B cell (primary cell): Measurements from ENCODE around the gene BRF1. TPM values are rescaled to one million over a fixed set of nuclear protein-coding genes. Genes with fewer than 3 reads are reported as not detected.

Experiments used
- ATAC-seq: fragments of 200-7000 bp; cut with Tn5 transposase; one replicate; pipeline ENCODE4 v1.10.0; 2021; ENCODE audit warnings: low read depth, mild to moderate bottlenecking, moderate number of reproducible peaks, moderate library complexity
- CTCF ChIA-PET: fragments of 350-600 bp; sonication (Branson Sonifier 250); formaldehyde crosslinking; loops from one replicate; lab custom pipeline; 2021; ENCODE audit warnings: antibody characterized with exemption, inconsistent platforms; lab: Charles Lee
- POLR2A ChIA-PET: fragments of 350-600 bp; sonication (Branson Sonifier 250); formaldehyde crosslinking; loops from one replicate; lab custom pipeline; 2021; ENCODE audit warnings: antibody characterized with exemption; lab: Charles Lee
- DNase-seq: peaks from one replicate; pipeline ENCODE4 v3.0.0; 2013
- H2AFZ ChIP-seq: 2 replicates; pipeline ENCODE4 v1.6.1; 2012; ENCODE audit warnings: mild to moderate bottlenecking, low read depth, low read length; ENCODE audit not compliant: insufficient read depth, poor library complexity, severe bottlenecking
- H3K27ac ChIP-seq, 2 donors: 1 replicate in 1 of 2; 2 replicates in 1 of 2; pipeline ENCODE4 v1.5.1; 2012 to 2013; ENCODE audit warnings: low read length in 2 of 2, mild to moderate bottlenecking in 2 of 2, moderate library complexity in 1 of 2
- H3K27me3 ChIP-seq, 4 experiments: fragments of 200-600 bp in 1 of 4; sonication (generic) in 1 of 4; replicated peaks in 1 of 4; 1 replicate in 2 of 4; 2 replicates in 2 of 4; pipeline versions ENCODE4 v1.6.1 to v1.7.0; 2013 to 2016; ENCODE audit warnings: low read length in 3 of 4, mild to moderate bottlenecking in 2 of 4, mixed read lengths in 1 of 4, moderate library complexity in 1 of 4; ENCODE audit not compliant: insufficient read depth in 4 of 4, control insufficient read depth in 3 of 4; ENCODE audit errors: control extremely low read depth in 1 of 4
- H3K36me3 ChIP-seq, 2 experiments: replicated peaks in 1 of 2; 1 replicate in 1 of 2; 2 replicates in 1 of 2; pipeline versions ENCODE4 v1.6.1 to v1.7.1; 2013; ENCODE audit warnings: low read length in 1 of 2; ENCODE audit not compliant: insufficient read depth in 2 of 2, control insufficient read depth in 1 of 2; ENCODE audit errors: control extremely low read depth in 1 of 2, extremely low read depth in 1 of 2
- H3K4me1 ChIP-seq, 2 donors: fragments of 200-600 bp in 1 of 2; sonication (generic) in 1 of 2; 1 replicate in 1 of 2; 2 replicates in 1 of 2; pipeline versions ENCODE4 v1.5.1 to v1.6.1; 2013 to 2017; ENCODE audit warnings: low read length in 2 of 2; ENCODE audit not compliant: control insufficient read depth in 2 of 2, insufficient read depth in 2 of 2
- H3K4me2 ChIP-seq: replicated peaks from 2 replicates; pipeline ENCODE3; 2012; ENCODE audit warnings: mild to moderate bottlenecking, low read depth, low read length; ENCODE audit not compliant: poor library complexity, severe bottlenecking
- H3K4me3 ChIP-seq, 5 experiments: fragments of 200-600 bp in 1 of 5; sonication (generic) in 1 of 5; 1 replicate in 3 of 5; 2 replicates in 2 of 5; pipeline versions ENCODE4 v1.5.1 to v1.7.0; 2011 to 2016; ENCODE audit warnings: low read length in 4 of 5, mild to moderate bottlenecking in 4 of 5, low read depth in 2 of 5, control low read depth in 1 of 5, moderate library complexity in 1 of 5; ENCODE audit not compliant: insufficient read depth in 1 of 5; ENCODE audit errors: control extremely low read depth in 1 of 5, extremely low read depth in 1 of 5
- H3K79me2 ChIP-seq: fragments of 200-600 bp; sonication (generic); one replicate; pipeline ENCODE4 v1.6.0; 2016; ENCODE audit warnings: low read length; ENCODE audit not compliant: control insufficient read depth, insufficient read depth
- H3K9ac ChIP-seq: fragments of 200-600 bp; sonication (generic); 2 replicates; pipeline ENCODE4 v1.6.1; 2017; ENCODE audit warnings: mild to moderate bottlenecking, low read length, moderate library complexity
- H3K9me3 ChIP-seq, 3 donors: one replicate each; pipeline versions ENCODE4 v1.6.1 to v1.7.1; 2013; ENCODE audit warnings: low read length in 2 of 3; ENCODE audit not compliant: control insufficient read depth in 2 of 3, insufficient read depth in 1 of 3; ENCODE audit errors: control extremely low read depth in 1 of 3
- H4K20me1 ChIP-seq: 2 replicates; pipeline ENCODE4 v1.6.0; 2012; ENCODE audit warnings: mild to moderate bottlenecking, low read length; ENCODE audit not compliant: insufficient read depth, control insufficient read depth, poor library complexity, severe bottlenecking
- H3K27ac Mint-ChIP-seq: one replicate; pipeline ENCODE4 v1.8.0; 2021; ENCODE audit warnings: mixed read lengths
- H3K27me3 Mint-ChIP-seq: one replicate; pipeline ENCODE4 v1.8.0; 2021; ENCODE audit warnings: mixed read lengths
- H3K4me1 Mint-ChIP-seq: one replicate; pipeline ENCODE4 v1.8.0; 2021; ENCODE audit warnings: mixed read lengths
- H3K4me3 Mint-ChIP-seq: one replicate; pipeline ENCODE4 v1.8.0; 2021; ENCODE audit warnings: mixed read lengths
- H3K9me3 Mint-ChIP-seq: one replicate; pipeline ENCODE4 v1.8.0; 2022; ENCODE audit warnings: mixed read lengths; ENCODE audit not compliant: insufficient read depth
- EZH2 ChIP-seq: IDR thresholded peaks from 2 replicates; pipeline ENCODE4 v1.6.1; 2012; ENCODE audit warnings: borderline replicate concordance, low read depth, mild to moderate bottlenecking, moderate library complexity, low read length; ENCODE audit not compliant: insufficient read depth, poor library complexity, severe bottlenecking
- WGBS: methylation state at CpG from one replicate; pipeline ENCODE4 v1.1.5; 2013; ENCODE audit warnings: missing lambda C conversion rate; ENCODE audit not compliant: insufficient coverage; 5-methylcytosine and 5-hydroxymethylcytosine counted together
- intact Hi-C: fragments of 100-400 bp; cut with micrococcal nuclease; formaldehyde crosslinking; loops from one replicate; pipeline ENCODE4 v1.10.0; 2022
- polyA plus RNA-seq: library from polyadenylated mRNA; depleted of rRNA; stranded (reverse); fragments of >200 nt; gene quantifications from 2 replicates; pipeline ENCODE4 v1.2.3, GENCODE V29; 2012
- total RNA-seq, 2 donors: library from RNA; stranded (reverse); fragments of 120-200 nt in 1 of 2; gene quantifications; 1 replicate in 1 of 2; 2 replicates in 1 of 2; pipeline versions ENCODE4 v1.2.3 to v1.2.4, GENCODE V29; 2013 to 2022
- TF ChIP-seq, protein P1 (sequence below): fragments of 200-600 bp; IDR thresholded peaks from one replicate; pipeline ENCODE4 v1.8.0; 2022; ENCODE audit warnings: antibody characterized with exemption, mild to moderate bottlenecking

The BRF1 gene
- total and polyA plus RNA-seq, 2 donors (not counting 1 experiment from before 2014, with no cell fraction given): 24.5 to 55.8 TPM

GRCh38 chr14:105204206-105204930 lies 96.4 kb downstream of the BRF1 start:
- CTCF ChIA-PET: interaction anchor here (1.1 to 1.6 kb wide), 3 partner anchors 11 to 324 kb away, joined by 4 to 7 read pairs (median 5); no protein-coding TSS in a partner anchor
- Histone ChIP-seq H3K4me3 (no peak overlapping the region), H3K79me2 (no peaks in the 10 kb centered on the region), H3K27ac (no peak overlapping the region), H3K27me3 (peaks cover 0 to 42% (median 10%) of the 10 kb centered on the region in 4 experiments), H3K9ac (no peak overlapping the region), H3K36me3 (no peaks in the 10 kb centered on the region), H3K4me2 (peak overlapping the region; percentile 2), H2AFZ (no peak overlapping the region), H3K4me1 (peaks cover 18 to 29% of the 10 kb centered on the region in 2 donors), H4K20me1 (no peaks in the 10 kb centered on the region), H3K9me3 (peaks cover 0 to 8% (median 0%) of the 10 kb centered on the region in 3 donors)
- Mint-ChIP-seq H3K27ac (no peak overlapping the region), H3K4me1 (peaks cover 15% of the 10 kb centered on the region), H3K9me3 (no peaks in the 10 kb centered on the region), H3K27me3 (peaks cover 9% of the 10 kb centered on the region), H3K4me3 (no peak overlapping the region)
- TF ChIP-seq EZH2: no peak
- TF ChIP-seq, protein P1, sequence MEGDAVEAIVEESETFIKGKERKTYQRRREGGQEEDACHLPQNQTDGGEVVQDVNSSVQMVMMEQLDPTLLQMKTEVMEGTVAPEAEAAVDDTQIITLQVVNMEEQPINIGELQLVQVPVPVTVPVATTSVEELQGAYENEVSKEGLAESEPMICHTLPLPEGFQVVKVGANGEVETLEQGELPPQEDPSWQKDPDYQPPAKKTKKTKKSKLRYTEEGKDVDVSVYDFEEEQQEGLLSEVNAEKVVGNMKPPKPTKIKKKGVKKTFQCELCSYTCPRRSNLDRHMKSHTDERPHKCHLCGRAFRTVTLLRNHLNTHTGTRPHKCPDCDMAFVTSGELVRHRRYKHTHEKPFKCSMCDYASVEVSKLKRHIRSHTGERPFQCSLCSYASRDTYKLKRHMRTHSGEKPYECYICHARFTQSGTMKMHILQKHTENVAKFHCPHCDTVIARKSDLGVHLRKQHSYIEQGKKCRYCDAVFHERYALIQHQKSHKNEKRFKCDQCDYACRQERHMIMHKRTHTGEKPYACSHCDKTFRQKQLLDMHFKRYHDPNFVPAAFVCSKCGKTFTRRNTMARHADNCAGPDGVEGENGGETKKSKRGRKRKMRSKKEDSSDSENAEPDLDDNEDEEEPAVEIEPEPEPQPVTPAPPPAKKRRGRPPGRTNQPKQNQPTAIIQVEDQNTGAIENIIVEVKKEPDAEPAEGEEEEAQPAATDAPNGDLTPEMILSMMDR: no peak
- POLR2A ChIA-PET: no interaction called here
- DNase-seq (peak; percentile 46), ATAC-seq (no peak)
- intact Hi-C loops: loop anchor here (5.0 kb wide), 3 partner anchors 112 to 323 kb away; partner anchors contain the start of genes TEDC1 and TMEM121
- WGBS: 66% methylated on average over 23 of the region's 24 CpGs

GRCh38 chr14:105203701-105204100 lies 97.1 kb downstream of the BRF1 start:
- Mint-ChIP-seq H3K27me3 (peaks cover 14% of the 10 kb centered on the region), H3K4me3 (no peak overlapping the region), H3K27ac (no peak overlapping the region), H3K4me1 (peaks cover 17% of the 10 kb centered on the region), H3K9me3 (no peaks in the 10 kb centered on the region)
- intact Hi-C loops: loop anchor here (1.0 to 5.0 kb wide), 5 partner anchors 79 to 324 kb away; partner anchors contain the start of genes TEDC1 and TMEM121
- no peak overlapping the region for H3K27ac ChIP-seq
- 69% methylated on average over 5 of the region's 6 CpGs for WGBS
- H3K4me2 ChIP-seq: no peak overlapping the region
- no peaks in the 10 kb centered on the region for H3K36me3 ChIP-seq
- peaks cover 0 to 47% (median 11%) of the 10 kb centered on the region in 4 experiments for H3K27me3 ChIP-seq
- CTCF ChIA-PET: interaction anchor here (1.0 to 1.2 kb wide), 5 partner anchors 14 to 200 kb away, joined by 3 read pairs; no protein-coding TSS in a partner anchor
- H3K4me3 ChIP-seq: no peak overlapping the region
- H3K4me1 ChIP-seq: peaks cover 18 to 29% of the 10 kb centered on the region in 2 donors
- ATAC-seq (no peak), DNase-seq (no peak)
- H2AFZ ChIP-seq: no peak overlapping the region
- POLR2A ChIA-PET: no interaction called here
- H4K20me1 ChIP-seq: no peaks in the 10 kb centered on the region
- no peak overlapping the region for H3K9ac ChIP-seq
- TF ChIP-seq EZH2: no peak
- TF ChIP-seq, protein P1: no peak
- peaks cover 0 to 8% (median 0%) of the 10 kb centered on the region in 3 donors for H3K9me3 ChIP-seq
- no peaks in the 10 kb centered on the region for H3K79me2 ChIP-seq
